Fibroblast of lung (primary cell): ENCODE results near the gene MORN1. TPM values are rescaled to one million over a fixed set of nuclear protein-coding genes. Genes with fewer than 3 reads are reported as not detected.

Experiments used
- DNase-seq, 2 donors: peaks; one replicate each; pipeline versions ENCODE4 v3.0.0 to v3.0.0-alpha.2; 2010; ENCODE audit warnings: low read depth in 2 of 2
- H2AFZ ChIP-seq: 2 replicates; pipeline ENCODE4 v1.5.1; 2012; ENCODE audit warnings: low read length, control low read depth, inconsistent platforms
- H3K27ac ChIP-seq: 2 replicates; pipeline ENCODE4 v1.5.1; 2011; ENCODE audit warnings: low read length, control low read depth; ENCODE audit not compliant: insufficient read depth
- H3K27me3 ChIP-seq: 2 replicates; pipeline ENCODE4 v1.5.1; 2011; ENCODE audit warnings: mild to moderate bottlenecking, low read length; ENCODE audit not compliant: control insufficient read depth, insufficient read depth
- H3K36me3 ChIP-seq: 2 replicates; pipeline ENCODE4 v1.5.1; 2011; ENCODE audit warnings: low read length; ENCODE audit not compliant: control insufficient read depth, insufficient read depth
- H3K4me1 ChIP-seq: 2 replicates; pipeline ENCODE4 v1.5.1; 2011; ENCODE audit warnings: low read length; ENCODE audit not compliant: control insufficient read depth, insufficient read depth; ENCODE audit errors: extremely low read depth
- H3K4me2 ChIP-seq: 2 replicates; pipeline ENCODE4 v1.5.1; 2011; ENCODE audit warnings: low read length, control low read depth; ENCODE audit not compliant: insufficient read depth; ENCODE audit errors: extremely low read depth
- H3K4me3 ChIP-seq, 4 experiments: fragments of 200-600 bp in 1 of 4; sonication (generic) in 1 of 4; replicated peaks in 1 of 4; 2 replicates each; pipeline ENCODE4 v1.5.1; 2011 to 2016; ENCODE audit warnings: low read length in 4 of 4, low read depth in 3 of 4, mild to moderate bottlenecking in 3 of 4, control low read depth in 2 of 4, inconsistent platforms in 1 of 4, mixed read lengths in 1 of 4; ENCODE audit not compliant: insufficient read depth in 1 of 4; ENCODE audit errors: control extremely low read depth in 1 of 4
- H3K79me2 ChIP-seq: 2 replicates; pipeline ENCODE4 v1.5.1; 2012; ENCODE audit warnings: mild to moderate bottlenecking, low read length, inconsistent platforms; ENCODE audit not compliant: control insufficient read depth, insufficient read depth
- H3K9ac ChIP-seq: 2 replicates; pipeline ENCODE4 v1.5.1; 2011; ENCODE audit warnings: mild to moderate bottlenecking, low read length, control low read depth; ENCODE audit not compliant: insufficient read depth
- H3K9me3 ChIP-seq: 2 replicates; pipeline ENCODE4 v1.5.1; 2012; ENCODE audit warnings: low read depth, low read length; ENCODE audit not compliant: control insufficient read depth, insufficient read depth
- H4K20me1 ChIP-seq: 2 replicates; pipeline ENCODE4 v1.5.1; 2011; ENCODE audit warnings: low read length; ENCODE audit not compliant: control insufficient read depth, insufficient read depth; ENCODE audit errors: extremely low read depth
- EZH2 ChIP-seq: IDR thresholded peaks from 2 replicates; pipeline ENCODE4 v1.5.1; 2012; ENCODE audit warnings: low read length, control low read depth, mild to moderate bottlenecking; ENCODE audit errors: missing control alignments
- polyA plus RNA-seq, 2 donors: library from polyadenylated mRNA; depleted of rRNA in 1 of 2; stranded (reverse) in 1 of 2; unstranded in 1 of 2; fragments of >200 nt; gene quantifications; 2 replicates each; pipeline ENCODE4 v1.2.1, GENCODE V29; 2011 to 2012; ENCODE audit warnings: missing spikeins in 1 of 2
- total RNA-seq: library from RNA; depleted of rRNA; stranded (reverse); fragments of >200 nt; gene quantifications from 2 replicates; pipeline ENCODE4 v1.2.1, GENCODE V29; 2014
- TF ChIP-seq, protein P1 (sequence below), 2 donors: IDR thresholded peaks in 1 of 2; conservative IDR thresholded peaks in 1 of 2; 1 replicate in 1 of 2; 2 replicates in 1 of 2; pipeline ENCODE4 v1.5.1; 2011 to 2012; ENCODE audit warnings: low read length in 2 of 2, control low read depth in 1 of 2, inconsistent platforms in 1 of 2, low read depth in 1 of 2, mild to moderate bottlenecking in 1 of 2

The MORN1 gene
- total and polyA plus RNA-seq, 2 donors (not counting 1 experiment from before 2014, with no cell fraction given): 3.5 to 10.6 TPM

DNA sequence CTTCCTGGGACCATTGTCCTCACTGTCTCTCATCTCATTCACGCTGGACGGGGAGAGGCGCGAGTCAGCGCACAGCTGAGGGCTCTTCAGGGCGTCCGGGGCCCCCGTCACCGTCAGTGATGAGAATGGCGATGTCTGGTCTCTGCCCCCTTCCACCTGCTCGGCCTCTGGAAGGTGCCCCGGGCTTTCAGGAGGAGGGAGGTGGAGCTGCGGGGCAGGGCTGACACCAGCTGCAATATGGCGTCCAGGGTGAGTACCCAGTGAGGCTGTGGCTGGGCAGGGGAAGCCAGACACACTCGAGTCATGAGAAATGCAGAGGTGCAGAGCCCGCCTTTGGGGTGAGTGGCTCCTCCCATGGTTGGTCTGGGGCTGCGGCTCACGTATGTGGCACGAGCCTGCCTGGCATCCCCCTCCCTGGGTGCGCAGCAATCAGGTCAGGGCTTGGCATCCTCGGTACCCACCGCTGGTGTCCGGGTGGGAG lies 15.1 kb downstream of the MORN1 start:
- Histone ChIP-seq H3K27ac (no peak overlapping the region), H3K9ac (no peak overlapping the region), H3K4me2 (no peak overlapping the region), H2AFZ (no peak overlapping the region), H3K79me2 (no peaks in the 10 kb centered on the region), H3K27me3 (no peaks in the 10 kb centered on the region), H3K36me3 (no peaks in the 10 kb centered on the region), H4K20me1 (no peaks in the 10 kb centered on the region), H3K4me1 (no peaks in the 10 kb centered on the region), H3K4me3 (no peak overlapping the region), H3K9me3 (no peaks in the 10 kb centered on the region)
- TF ChIP-seq, protein P1, sequence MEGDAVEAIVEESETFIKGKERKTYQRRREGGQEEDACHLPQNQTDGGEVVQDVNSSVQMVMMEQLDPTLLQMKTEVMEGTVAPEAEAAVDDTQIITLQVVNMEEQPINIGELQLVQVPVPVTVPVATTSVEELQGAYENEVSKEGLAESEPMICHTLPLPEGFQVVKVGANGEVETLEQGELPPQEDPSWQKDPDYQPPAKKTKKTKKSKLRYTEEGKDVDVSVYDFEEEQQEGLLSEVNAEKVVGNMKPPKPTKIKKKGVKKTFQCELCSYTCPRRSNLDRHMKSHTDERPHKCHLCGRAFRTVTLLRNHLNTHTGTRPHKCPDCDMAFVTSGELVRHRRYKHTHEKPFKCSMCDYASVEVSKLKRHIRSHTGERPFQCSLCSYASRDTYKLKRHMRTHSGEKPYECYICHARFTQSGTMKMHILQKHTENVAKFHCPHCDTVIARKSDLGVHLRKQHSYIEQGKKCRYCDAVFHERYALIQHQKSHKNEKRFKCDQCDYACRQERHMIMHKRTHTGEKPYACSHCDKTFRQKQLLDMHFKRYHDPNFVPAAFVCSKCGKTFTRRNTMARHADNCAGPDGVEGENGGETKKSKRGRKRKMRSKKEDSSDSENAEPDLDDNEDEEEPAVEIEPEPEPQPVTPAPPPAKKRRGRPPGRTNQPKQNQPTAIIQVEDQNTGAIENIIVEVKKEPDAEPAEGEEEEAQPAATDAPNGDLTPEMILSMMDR (conservative IDR thresholded peaks at IDR 0.05 in 1 of 2, IDR thresholded peaks at IDR 0.05 in 1 of 2; ENCODE audit: low read depth in 1 of 2, low read length in 2 of 2): no peak
- no peak for TF ChIP-seq EZH2
- no peak for DNase-seq

DNA sequence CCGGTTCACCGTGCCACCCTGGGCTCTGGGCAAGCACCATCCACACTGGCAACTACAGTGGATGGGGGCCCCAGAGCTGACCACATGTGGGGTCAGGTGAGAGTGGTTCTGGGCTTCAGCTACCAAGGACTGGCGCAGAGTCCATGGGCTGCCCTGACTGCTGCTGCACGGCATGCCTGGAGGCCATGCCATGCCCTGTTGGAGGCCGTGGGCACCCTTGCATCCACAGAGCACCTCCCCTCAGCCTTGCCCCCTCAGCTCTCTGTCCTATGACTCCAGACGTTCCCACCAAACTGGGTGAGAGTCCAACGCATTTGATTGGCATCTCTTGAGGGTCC lies 15.5 kb downstream of the MORN1 start:
- H3K9ac ChIP-seq: no peak overlapping the region
- no peak overlapping the region for H2AFZ ChIP-seq

DNA sequence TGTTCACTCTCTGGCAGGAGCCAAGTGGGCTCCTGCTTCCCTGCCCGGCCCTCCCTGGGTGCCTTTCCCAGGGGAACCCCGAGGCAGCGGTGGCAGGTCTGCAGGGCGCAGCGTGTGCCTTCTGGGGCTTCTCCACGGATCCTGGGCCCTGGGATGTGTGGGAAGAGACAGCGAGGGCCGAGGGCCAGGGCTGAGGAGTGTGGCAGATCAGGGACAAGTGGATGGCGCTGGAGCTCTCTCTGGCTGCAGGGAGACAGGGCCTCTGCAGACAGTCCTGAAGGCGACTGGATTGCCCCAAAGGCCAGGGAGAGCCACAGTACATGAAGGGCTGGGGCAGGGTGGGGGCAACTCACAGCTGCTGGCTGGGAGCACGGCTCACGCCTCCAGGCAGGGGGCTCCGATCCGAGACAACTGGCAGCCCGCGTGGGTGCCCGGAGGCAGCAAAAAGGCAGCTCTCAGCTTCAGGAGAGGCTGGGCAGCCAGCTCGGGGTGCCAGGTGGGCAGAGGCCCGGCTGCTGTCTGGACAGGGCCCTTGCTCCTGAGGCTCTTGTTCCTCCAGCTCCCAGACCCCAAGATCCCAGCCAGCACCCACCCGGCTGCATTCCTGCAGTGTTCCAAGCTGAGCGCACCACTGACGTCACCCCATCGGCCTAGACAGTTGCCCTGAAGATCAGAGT lies 16.0 kb downstream of the MORN1 start:
- no peak for TF ChIP-seq EZH2
- TF ChIP-seq, protein P1 (conservative IDR thresholded peaks at IDR 0.05 in 1 of 2, IDR thresholded peaks at IDR 0.05 in 1 of 2; ENCODE audit: low read depth in 1 of 2, low read length in 2 of 2): no peak
- Histone ChIP-seq H3K79me2 (no peaks in the 10 kb centered on the region), H3K27me3 (no peaks in the 10 kb centered on the region), H2AFZ (no peak overlapping the region), H3K36me3 (no peaks in the 10 kb centered on the region), H3K9ac (no peak overlapping the region), H3K9me3 (no peaks in the 10 kb centered on the region), H3K4me1 (no peaks in the 10 kb centered on the region), H4K20me1 (no peaks in the 10 kb centered on the region), H3K4me3 (no peak overlapping the region), H3K27ac (no peak overlapping the region), H3K4me2 (no peak overlapping the region)
- DNase-seq: no peak

More for the DNA sequence above, 15.5 kb downstream of the MORN1 start:
- Histone ChIP-seq H3K9me3 (no peaks in the 10 kb centered on the region), H4K20me1 (no peaks in the 10 kb centered on the region), H3K27me3 (no peaks in the 10 kb centered on the region), H3K36me3 (no peaks in the 10 kb centered on the region), H3K27ac (no peak overlapping the region), H3K4me1 (no peaks in the 10 kb centered on the region), H3K4me2 (no peak overlapping the region), H3K4me3 (no peak overlapping the region), H3K79me2 (no peaks in the 10 kb centered on the region)
- TF ChIP-seq EZH2: no peak
- TF ChIP-seq, protein P1 (conservative IDR thresholded peaks at IDR 0.05 in 1 of 2, IDR thresholded peaks at IDR 0.05 in 1 of 2; ENCODE audit: low read depth in 1 of 2, low read length in 2 of 2): no peak
- no peak for DNase-seq
